Measurements from ENCODE around the gene MGAT3.
"Not testable (repeated sequence)": the region's sequence is repeated elsewhere in the genome, so short reads cannot be mapped to it uniquely, and the experiment has no call there.

The MGAT3 gene

DNA sequence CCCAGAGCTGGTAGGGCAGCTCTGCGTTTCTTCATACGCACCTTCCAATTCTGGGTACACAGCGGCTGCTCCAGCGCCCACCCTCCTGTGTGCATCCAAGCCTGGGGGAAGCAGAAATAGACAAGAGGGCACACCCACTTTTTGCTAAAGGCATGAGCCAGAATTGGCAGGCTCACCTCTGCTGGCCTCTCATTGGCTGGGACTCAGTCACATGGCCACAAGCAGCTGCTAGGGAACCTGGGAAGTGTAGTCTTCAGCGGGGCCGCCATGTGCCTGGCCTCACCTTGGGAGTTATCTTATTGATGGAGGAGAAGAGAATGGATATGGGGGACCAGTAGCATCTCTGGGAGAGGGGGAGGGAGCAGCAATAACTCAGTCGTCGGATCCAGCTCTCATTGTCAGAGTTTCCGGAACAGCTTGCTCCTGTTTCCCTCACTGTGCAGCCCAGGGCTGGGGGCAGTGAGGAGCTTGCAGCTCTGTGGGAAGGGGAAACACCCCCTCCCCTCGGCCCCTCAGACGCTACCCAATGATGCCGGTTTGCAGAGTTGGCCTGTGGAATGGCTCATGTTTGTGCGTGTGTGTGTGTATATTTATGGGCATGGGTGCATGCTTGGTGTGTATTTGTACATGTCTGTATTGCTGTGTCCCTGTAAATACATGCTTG lies 33.5 kb downstream of the MGAT3 start:
- DNase-seq (ENCODE audit: low read depth, low spot score) = peak; percentile 62

DNA sequence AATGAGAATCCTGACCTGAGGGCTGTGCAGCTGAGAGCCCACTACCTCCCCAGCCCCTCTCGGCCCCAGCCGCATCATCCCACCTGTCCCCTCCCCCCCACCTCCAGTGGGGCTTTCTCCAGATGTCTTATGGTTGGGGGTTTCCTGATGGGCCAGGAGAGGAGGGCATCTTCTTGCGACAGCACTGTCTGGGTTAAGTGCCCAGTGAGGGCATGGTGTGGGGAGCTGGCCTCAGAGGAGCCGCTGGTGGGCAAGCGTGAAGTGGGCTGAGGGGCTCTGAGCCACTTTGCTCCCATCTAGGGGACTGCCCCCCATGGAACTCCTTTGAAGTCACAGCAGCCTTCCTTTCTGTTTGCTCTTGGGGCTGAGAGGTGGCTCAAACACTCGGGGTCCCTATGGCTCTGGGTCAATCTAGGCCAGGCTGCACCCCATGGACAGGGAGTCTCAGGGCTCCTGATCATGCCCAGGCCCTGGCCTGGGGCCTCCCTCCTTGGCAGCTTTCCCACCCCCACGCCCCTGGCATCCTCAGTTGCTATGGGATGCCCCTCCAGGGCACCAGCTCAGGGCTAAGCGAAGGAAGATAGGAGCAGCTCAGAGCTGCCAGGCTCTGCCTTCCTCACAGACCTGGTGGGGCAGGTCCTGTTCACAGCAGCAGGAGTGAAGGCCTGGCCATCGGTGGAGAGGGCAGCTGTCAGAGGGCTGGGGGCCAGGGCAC lies 34.3 kb downstream of the MGAT3 start:
- DNase-seq (ENCODE audit: low read depth, low spot score) = no peak

DNA sequence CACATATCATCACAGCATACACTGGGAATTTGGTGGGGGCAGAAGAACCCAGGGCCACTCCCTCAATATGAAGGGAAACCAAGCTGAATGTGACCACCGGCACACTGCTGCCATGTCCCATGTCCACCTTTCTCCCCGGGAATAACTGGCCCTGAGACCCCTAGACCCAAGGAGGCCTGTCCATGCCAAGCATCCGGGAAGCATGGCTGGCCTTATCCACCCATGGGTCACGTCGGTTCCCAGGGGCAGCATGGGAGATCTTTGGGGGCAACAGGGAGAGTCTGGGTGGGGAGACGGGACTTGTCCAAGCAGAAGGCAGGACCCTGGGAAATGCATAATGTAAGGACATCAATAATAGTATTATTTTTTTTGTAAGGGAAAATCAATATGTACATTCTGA lies 34.9 kb downstream of the MGAT3 start:
- no peak for DNase-seq (ENCODE audit: low read depth, low spot score)

DNA sequence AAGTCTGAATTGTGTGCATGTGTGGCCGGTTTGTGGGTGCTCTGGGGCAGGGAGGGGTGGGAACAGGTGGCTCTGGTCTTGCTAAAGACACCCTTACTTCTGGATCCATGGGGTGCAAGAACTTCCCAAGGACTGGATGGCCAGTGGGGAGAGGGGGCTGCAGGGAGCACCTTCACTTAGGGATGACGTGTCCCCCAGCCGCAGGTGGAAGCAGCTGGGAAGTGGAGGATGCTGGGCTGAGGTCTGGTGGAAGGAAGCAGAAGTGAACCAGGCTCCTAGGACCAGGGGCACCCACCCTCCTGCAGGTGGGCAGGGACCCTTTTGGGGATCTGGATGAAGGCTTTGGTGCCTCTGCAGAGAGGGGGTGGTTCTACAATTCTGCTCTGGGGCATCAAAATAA lies 35.4 kb downstream of the MGAT3 start:
- no peak for DNase-seq (ENCODE audit: low read depth, low spot score)

DNA sequence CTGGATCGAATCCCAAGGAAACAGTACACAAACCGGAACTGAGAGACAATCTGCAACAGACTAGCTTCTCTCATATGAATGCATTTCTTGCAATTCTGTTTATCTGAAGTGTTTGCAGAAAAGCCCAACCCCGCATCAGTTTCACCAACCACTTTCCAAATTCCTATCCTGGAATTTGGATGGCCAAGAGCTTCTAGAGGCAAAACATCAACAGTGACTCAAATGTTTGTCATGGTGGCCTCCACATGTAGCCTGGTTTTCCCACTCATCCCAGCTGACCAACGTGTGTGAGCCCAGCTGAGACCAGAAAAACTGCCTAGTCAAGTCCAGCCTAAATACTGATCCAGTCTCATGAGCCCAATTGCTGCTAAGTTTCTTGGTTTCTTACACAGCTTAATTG lies 36.9 kb downstream of the MGAT3 start:
- no peak for DNase-seq (ENCODE audit: low read depth, low spot score)

DNA sequence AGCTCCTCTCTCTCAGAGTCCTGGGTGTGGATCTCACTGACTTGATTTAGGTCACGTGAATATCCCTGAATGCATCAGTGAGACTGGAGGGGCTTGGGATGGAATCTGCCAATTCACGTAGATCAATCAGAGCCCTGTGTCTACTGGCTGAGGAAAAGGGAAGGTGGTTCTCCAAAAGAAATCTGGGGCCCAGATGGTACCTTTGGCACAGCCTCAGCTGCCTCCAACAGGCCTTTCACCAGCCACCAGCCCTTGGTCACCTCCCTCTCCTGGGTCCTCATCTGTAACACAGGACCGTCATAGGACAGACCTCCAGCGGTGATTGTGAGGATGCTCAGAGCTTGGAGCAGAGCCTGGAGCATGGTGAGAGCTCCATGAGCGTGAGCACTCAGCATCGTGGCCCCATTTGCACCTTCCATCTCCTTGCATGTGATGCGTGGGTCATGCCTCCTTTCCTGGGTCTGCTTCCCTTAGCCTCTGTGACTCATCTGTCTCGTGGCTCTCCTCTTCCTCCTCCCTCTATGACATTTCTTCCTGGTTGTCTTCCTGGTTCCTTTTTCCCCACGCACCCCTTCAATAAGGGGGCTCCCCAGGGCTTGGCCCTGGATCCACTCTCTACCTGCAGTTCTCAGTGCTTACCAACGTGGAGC lies 37.8 kb downstream of the MGAT3 start:
- no peak for DNase-seq (ENCODE audit: low read depth, low spot score)

DNA sequence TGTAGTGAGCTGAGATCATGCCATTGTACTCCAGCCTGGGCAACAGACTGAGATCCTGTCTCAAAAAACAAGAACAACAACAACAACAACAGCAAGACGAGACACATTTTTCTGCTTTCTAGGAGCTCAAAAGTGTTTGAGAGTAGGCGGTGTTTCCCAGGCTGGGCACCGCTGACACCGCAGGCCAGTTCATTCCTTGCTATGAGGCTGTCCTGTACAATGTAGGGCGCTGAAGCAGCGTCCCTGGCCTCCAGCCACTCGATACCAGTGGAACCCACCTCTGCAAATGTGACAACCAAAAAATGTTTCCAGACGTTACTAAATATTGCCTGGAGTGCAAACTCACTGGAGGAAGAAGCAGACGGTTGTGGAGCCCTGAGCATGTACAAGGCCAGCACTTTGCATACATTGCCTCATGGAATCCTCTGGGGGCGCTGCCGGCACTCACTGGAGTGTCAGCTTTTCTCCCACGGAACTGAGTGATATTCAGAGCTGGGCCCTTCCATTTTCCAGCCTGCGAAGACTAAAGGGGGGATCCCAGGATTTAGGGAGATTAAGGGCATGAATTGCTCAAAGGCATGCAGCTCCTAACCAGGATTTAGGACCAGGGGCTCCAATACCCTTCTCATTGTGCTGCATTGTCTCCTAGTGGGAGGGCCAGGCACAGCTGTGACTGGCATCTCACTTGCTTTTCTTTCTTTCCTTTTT lies 39.5 kb downstream of the MGAT3 start:
- no peak for DNase-seq (ENCODE audit: low read depth, low spot score)

DNA sequence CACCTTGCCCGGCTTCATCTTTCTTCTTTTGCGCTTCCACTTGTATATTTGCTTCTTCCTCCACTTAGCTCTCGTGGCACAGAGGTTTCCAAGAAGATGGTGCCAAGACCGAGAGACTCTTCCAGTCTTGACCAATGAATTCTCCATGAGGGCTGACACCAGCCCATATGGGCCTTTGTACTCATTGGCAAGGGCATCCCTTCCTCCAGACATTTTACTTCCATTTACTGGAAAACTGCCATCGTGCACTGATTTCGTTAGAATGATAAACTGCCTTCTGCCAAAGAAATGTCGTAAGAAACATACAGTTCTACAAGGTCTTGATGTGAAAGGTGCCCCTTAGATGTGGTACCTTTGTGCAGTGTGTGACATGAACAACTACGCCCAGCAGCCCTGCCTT lies 40.6 kb downstream of the MGAT3 start:
- no peak for DNase-seq (ENCODE audit: low read depth, low spot score)

DNA sequence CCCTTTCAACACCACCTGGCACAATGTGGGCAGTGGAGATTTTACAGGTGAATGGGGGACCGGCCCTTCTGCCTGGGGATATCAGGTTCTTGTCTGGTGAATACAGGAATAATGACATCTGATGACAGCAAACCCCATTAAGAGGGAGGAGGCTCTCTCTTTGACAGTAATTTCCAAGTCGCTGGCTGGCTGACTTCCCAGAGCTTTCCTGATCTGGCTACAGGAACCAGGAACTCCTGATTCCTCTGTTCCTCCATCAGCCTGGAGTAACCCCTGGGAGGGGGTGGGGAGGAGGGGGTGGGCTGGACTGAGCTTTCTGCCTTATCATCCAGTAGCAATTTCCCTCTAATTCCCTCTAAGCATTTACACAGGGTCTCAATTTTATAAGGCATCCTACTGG lies 41.6 kb downstream of the MGAT3 start:
- no peak for DNase-seq (ENCODE audit: low read depth, low spot score)

DNA sequence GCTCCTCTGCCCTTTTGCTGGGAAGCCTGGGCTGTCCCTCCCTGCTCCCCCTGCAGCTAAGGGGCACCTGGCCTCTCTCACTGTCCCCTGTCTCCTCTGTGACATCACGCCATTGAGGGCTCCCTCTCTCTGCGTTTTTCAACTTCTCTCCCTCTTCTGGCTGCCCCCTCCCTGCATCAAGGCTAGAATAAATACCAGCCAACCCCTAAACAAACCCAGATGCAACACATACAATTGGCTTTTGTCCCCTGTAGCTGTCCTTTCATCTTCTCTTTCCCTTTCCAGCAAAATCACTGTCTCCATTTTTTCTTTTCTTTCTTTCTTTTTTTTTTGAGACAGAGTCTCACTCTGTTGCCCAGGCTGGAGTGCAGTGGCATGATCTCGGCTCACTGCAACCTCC lies 42.0 kb downstream of the MGAT3 start:
- no peak for DNase-seq (ENCODE audit: low read depth, low spot score)

DNA sequence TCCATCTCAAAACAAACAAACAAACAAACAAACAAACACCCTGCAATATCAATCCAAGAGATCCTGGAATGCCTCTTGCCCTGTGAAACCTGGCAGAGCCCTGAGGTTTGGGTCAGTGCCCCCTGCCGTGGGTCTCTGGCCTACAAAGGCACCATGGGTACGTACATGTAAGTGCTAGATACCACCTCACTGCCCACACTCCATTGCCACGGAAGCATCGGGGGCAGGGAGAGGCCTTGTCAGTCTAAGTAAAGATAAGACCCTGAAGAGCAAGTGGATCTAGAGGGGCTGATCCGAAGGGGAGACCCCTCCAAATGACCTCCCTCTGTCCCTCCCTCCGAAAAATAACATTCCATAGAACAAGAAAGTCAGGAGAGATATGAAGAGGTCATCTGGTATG lies 43.3 kb downstream of the MGAT3 start:
- no peak for DNase-seq (ENCODE audit: low read depth, low spot score)

DNA sequence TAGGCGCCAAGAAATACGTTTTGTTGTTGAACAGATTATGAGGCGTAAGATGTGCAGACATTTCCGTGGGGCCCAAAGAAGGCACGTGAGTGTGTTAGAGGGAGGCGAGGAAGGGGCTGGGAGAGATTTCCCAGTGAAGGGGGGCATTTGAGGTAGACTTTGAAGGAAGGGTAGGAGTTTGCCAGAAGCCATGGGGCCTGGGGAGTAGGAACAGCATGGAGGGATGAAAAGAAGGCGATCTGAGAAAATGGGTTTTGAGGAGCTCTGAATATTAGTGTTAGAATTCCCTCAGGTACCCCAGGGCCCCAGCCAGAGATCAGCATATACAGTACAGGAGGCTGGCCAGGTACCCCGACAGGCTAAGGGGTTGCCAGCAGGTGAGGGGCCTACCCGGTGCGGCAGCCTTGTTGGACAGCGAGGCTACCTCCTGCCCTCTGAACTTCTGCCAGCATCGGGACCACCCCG lies 44.9 kb downstream of the MGAT3 start:
- no peak for DNase-seq (ENCODE audit: low read depth, low spot score)

DNA sequence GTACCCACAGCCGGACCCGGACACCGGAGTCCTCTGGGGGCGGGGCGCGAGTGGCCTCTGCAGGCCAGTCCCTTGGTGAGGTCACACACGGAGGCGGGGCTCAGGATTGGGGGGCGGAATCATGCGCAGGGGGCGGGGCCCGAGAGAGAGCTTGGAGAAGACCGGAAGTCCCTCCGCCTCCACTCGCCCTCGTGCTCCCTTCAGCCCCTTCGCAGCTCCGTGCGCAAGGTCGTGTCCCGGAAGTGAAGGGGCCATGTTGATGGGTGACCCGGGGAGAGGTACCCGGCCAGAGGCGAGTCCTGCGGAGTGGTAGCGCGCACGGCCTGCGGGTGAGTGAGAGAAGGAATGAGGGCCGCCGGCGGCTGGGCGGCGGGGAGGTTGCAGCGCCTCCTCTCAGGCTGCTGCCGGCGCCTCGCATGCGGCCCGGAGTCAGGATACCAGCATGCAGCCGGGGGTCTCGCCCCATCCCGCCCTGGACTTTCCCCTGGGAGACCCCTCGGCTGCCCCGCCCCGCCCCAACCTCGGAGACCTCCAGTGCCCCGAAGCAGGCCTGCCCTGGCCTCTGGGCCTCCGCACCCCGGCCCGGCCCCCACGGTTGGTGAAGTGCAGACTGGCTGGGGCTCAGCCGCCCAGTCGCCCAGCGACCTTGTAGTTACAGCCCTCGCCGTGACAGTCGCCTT lies 45.4 kb downstream of the MGAT3 start, which contains the start of gene MIEF1:
TSS of gene MIEF1 (plus strand) at position 182 of the 680 bp plus-strand sequence. CDS start 9,005 bp downstream, outside the sequence.
- DNase-seq (ENCODE audit: low read depth, low spot score) = peak; percentile 82

DNA sequence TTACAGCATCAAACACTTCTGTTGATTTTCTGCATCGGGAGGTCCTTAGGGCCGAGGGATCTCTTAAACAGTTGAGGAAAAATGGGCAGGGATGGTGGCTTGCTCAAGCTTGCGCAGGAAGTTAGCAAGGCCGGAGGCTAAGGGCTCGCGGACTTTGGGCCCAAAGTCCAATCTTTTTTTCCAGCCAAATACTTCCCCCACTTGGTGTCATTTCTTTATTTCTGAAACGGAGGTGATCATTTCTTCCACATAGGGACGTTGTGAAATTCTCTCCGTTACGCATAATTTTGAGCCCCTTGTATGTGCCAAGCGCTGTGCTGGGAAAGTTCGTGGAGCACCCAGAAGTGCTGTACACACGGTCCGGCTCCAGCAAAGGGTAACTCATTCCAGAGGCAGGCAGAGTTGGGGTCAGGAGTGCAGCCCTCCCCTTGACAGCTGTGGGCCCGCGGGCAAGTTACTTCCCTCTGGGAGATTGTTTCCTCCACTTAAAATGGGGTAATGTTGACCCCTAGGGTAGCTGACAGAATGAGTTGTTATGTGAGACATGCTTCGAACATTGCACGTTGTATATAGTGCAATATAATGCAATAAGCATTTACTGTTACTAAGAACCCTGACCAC lies 46.1 kb downstream of the MGAT3 start:
- no peak for DNase-seq (ENCODE audit: low read depth, low spot score)

DNA sequence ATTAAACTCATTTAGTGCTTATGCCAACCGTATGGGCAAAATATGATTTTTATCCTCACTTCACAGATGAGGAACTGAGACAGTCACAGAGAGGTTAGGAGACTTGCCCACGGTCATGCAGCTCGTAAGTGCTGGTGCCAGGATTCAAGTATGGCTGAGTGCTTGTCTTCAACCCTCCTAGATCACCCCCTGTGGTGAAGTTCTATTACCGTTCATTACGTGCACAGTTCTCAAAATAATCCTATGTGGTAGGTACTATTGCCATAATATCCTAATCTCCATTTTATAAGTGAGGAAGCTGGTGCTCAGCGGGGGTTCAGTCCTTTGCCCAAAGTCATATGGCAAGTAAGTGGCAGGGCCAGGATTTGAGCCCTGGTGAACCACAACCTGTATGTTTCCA lies 46.8 kb downstream of the MGAT3 start:
- no peak for DNase-seq (ENCODE audit: low read depth, low spot score)

DNA sequence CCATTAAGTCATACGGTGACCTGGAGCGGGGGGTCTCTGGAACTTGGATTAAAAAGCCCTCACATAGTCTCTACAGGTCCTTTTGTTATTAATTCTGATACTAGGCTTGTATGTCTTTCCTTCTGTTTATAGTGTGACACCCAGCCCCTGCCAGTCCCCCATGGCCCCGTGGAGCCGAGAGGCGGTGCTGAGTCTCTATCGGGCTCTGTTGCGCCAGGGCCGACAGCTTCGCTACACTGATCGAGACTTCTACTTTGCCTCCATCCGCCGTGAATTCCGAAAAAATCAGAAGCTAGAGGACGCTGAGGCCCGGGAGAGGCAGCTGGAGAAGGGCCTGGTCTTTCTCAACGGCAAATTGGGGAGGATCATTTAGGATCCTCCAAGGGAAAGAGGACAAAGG lies 47.3 kb downstream of the MGAT3 start:
- DNase-seq (ENCODE audit: low read depth, low spot score) = no peak

DNA sequence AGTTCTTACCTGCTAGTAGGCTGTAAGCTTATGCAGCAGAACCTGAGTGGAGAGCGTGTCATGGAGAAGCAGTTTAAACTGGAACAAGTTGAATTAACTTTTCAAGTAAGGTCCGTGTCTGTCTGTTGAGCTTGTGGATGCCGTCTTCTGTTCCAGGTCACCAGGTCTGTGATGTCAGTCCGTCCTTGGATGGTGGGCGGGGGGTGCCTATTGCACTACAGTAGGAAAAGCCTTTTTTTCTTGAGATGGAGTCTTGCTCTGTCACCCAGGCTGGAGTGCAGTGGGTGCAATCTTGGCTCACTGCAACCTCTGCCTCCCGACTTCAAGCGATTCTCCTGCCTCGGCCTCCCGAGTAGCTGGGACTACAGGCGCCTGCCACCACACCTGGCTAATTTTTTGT lies 50.2 kb downstream of the MGAT3 start:
- not testable (repeated sequence) for DNase-seq (ENCODE audit: low read depth, low spot score)

DNA sequence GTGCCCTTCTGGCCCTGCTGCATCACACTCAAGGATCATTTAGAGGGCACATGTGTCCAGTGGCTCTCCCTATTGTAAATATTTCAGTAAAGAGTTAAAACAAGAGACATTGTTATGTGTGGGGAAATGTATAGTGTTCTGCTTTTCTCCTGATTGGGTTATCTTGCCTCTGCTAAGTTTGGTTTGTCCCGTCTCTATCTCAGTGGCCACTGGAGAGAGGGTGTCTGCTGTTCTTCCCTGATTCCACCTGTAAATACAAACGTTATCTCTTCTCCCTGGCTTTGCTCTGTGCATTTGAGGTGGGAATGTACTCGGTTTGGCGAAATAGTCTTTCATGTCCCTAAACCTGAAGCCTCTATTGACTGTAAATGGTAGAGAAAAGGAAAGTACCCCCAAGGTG lies 51.6 kb downstream of the MGAT3 start:
- no peak for DNase-seq (ENCODE audit: low read depth, low spot score)

DNA sequence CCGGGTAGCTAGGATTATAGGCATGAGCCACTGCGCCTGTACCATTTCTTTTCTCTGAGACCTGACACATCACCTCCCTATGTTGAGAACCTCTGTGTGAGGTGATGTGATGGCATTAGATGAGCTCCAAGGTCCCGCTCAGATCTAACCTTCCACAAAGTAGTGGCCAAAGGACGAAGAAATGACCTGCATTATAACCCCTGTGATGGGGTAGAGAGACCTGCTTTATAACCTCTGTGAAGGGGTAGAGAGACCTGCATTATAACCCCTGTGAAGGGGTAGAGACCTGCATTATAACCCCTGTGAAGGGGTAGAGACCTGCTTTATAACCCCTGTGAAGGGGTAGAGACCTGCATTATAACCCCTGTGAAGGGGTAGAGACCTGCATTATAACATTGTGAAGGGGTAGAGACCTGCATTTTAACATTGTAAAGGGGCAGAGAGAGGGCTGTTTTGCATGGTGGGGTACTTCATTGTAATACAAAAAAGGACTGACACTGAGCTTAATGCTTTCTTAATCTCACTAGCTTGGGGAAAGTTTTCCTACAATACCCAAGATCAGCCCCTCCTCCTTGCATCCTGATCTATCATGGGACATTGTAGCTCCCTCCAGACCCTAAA lies 53.8 kb downstream of the MGAT3 start:
- no peak for DNase-seq (ENCODE audit: low read depth, low spot score)

DNA sequence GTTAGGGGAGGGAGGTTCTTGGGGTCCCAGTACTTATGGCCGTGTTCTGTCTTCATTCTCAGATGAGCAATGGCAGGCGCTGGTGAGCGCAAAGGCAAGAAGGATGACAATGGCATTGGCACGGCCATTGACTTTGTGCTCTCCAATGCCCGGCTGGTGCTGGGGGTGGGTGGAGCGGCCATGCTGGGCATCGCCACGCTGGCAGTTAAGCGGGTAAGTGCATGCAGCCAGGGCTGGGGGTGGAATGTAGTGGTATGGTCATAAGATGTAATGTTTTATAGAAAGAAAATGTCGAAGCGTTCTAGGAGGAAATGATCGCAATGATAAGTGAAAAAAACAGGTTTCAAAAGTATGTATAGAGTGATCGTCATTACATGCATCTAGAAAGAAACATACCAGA lies 54.4 kb downstream of the MGAT3 start:
- DNase-seq (ENCODE audit: low read depth, low spot score) = no peak

DNA sequence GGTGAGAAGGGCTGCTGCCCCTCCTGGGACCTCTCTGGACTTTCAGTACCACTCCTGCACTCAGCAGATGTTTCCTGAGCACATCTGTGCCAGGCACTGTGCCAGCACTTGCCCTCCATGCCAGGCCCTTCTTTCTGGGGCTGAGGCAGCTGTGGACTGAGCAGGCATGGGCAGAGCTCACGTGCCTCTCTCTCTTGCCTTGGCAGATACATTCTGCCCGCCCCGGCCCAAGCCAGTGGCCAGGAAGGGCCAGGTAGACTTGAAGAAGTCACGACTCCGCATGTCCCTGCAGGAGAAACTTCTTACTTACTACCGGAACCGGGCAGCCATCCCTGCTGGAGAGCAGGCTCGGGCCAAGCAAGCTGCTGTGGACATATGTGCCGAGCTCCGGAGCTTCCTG lies 55.2 kb downstream of the MGAT3 start:
- no peak for DNase-seq (ENCODE audit: low read depth, low spot score)

All from activated naive CD8-positive, alpha-beta T cell treated with anti-CD3 and anti-CD28 coated beads, Interleukin-2, amount 50 U/mL, for 16 hours (primary cell).